ENCODE data around the gene ZDHHC14. TPM values are rescaled to one million over a fixed set of nuclear protein-coding genes. Genes with fewer than 3 reads are reported as not detected.

Gene ZDHHC14
- total RNA-seq, 4 donors from 2014 or later, result 9.1 to 20.6 (median 12.5) TPM

DNA sequence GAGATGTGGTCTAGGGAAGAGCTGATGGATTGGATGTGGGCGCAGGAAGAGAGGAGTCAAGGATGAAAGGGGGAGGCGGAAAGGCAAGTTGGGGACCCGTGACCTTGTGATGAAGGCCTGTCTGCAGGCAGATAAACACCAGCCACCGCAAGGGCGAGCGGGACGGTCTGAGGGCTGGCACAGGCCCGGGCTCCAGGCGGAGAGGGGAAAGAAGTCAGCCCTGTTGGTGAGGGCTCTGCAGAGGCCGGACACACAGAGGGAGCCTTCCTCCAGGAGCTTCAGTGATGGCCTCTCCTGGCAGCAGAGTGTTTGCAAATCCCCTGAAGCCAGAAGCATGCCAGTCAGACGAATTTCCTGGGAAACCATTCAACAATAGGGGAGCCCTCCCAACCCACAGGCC lies 112.2 kb downstream of the ZDHHC14 start:
- Histone ChIP-seq H3K27ac (no peak overlapping the region), H3K4me1 (no peaks in the 10 kb centered on the region), H3K4me3 (no peak overlapping the region), H3K9me3 (no peaks in the 10 kb centered on the region), H3K27me3 (no peaks in the 10 kb centered on the region), H3K36me3 (no peaks in the 10 kb centered on the region)
- DNase-seq, result no peak
- TF ChIP-seq POLR2A (IDR thresholded peaks at IDR 0.05), result no peak
- TF ChIP-seq, protein P1, sequence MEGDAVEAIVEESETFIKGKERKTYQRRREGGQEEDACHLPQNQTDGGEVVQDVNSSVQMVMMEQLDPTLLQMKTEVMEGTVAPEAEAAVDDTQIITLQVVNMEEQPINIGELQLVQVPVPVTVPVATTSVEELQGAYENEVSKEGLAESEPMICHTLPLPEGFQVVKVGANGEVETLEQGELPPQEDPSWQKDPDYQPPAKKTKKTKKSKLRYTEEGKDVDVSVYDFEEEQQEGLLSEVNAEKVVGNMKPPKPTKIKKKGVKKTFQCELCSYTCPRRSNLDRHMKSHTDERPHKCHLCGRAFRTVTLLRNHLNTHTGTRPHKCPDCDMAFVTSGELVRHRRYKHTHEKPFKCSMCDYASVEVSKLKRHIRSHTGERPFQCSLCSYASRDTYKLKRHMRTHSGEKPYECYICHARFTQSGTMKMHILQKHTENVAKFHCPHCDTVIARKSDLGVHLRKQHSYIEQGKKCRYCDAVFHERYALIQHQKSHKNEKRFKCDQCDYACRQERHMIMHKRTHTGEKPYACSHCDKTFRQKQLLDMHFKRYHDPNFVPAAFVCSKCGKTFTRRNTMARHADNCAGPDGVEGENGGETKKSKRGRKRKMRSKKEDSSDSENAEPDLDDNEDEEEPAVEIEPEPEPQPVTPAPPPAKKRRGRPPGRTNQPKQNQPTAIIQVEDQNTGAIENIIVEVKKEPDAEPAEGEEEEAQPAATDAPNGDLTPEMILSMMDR (IDR thresholded peaks at IDR 0.05), result no peak

DNA sequence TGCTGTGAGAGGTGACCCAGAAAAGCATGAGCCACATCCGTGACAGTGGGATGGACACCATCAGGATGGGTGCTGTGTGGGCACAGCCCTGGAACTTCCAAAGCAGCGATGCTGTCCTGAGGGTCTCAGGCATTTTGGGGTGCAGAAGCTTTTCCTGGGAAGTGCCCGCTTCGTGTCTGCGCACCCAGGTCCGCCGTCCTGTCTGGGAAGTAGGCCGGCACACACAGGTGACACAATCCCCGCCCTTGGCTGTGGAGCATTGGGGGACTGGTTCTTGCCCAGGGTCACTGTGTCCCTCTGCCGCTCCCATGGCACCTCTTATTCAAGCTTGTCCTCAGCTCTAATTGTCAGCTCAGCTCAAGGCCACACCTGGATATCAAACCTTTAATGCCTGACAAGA lies 112.6 kb downstream of the ZDHHC14 start:
- Histone ChIP-seq H3K4me3 (no peak overlapping the region), H3K27ac (no peak overlapping the region), H3K36me3 (no peaks in the 10 kb centered on the region), H3K4me1 (no peaks in the 10 kb centered on the region), H3K27me3 (no peaks in the 10 kb centered on the region), H3K9me3 (no peaks in the 10 kb centered on the region)
- TF ChIP-seq, protein P1 (IDR thresholded peaks at IDR 0.05), result no peak
- no peak for TF ChIP-seq POLR2A (IDR thresholded peaks at IDR 0.05)
- no peak for DNase-seq

DNA sequence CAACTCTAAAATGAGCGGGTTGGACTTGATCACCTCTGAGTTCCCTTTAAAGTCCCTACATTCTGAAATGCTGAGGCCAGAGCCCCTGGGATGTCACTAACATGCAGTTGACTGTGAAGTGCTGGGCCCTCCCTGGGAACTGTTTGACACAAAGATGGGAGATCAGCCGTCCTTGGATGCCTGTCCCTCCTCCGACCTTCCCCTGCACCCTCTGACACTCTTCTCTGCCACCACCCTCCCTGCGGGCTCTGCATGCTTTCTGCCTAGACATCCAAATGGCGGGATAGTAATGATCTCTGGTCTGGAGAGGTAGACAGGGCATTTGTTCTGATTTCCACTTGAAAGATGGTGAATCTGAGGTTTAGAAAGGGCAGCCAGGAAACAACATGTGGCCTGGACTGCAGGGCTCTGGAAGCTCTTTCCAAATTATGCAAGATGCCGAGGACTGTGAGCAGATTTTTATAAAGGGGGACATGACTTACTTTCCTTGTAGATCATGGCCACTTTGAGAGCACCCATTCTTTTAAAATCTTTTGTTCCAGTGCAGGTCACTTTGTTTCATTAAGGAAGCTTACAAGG lies 113.2 kb downstream of the ZDHHC14 start:
- Histone ChIP-seq H3K9me3 (no peaks in the 10 kb centered on the region), H3K4me3 (no peak overlapping the region), H3K27me3 (no peaks in the 10 kb centered on the region), H3K36me3 (no peaks in the 10 kb centered on the region), H3K27ac (no peak overlapping the region), H3K4me1 (no peaks in the 10 kb centered on the region)
- no peak for DNase-seq
- TF ChIP-seq POLR2A (IDR thresholded peaks at IDR 0.05), result no peak
- TF ChIP-seq, protein P1 (IDR thresholded peaks at IDR 0.05), result no peak

GRCh38 chr6:157496534-157497095 lies 115.6 kb downstream of the ZDHHC14 start:
- no peaks in the 10 kb centered on the region for H3K4me1 ChIP-seq
- no peak for TF ChIP-seq POLR2A (IDR thresholded peaks at IDR 0.05)
- TF ChIP-seq, protein P1 (IDR thresholded peaks at IDR 0.05), result no peak

DNA sequence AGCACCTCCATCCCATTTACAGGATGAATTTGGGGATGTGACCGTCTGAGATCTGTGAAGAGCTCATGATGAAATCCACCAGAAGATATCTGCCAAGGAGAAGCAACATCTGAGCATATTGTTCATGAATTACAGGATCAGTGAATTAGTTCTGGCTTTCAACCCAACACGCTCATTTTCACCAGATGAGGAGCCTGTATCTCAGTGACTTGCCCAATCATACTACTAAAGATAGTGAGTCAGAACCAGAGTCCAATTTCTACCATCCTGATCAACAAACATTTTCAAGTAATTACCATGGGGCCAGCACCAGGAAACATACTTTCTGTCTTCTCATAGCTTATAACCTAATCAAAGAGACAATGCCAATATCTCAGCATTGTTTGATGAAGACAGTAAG lies 116.6 kb downstream of the ZDHHC14 start:
- Histone ChIP-seq H3K4me3 (no peak overlapping the region), H3K27me3 (no peaks in the 10 kb centered on the region), H3K36me3 (no peaks in the 10 kb centered on the region), H3K9me3 (no peaks in the 10 kb centered on the region), H3K27ac (no peak overlapping the region), H3K4me1 (no peaks in the 10 kb centered on the region)
- TF ChIP-seq, protein P1 (IDR thresholded peaks at IDR 0.05), result no peak
- TF ChIP-seq POLR2A (IDR thresholded peaks at IDR 0.05), result no peak
- DNase-seq, result no peak

More at GRCh38 chr6:157496534-157497095, 115.6 kb downstream of the ZDHHC14 start:
- DNase-seq, result no peak
- no peaks in the 10 kb centered on the region for H3K27me3 ChIP-seq
- no peaks in the 10 kb centered on the region for H3K9me3 ChIP-seq
- no peaks in the 10 kb centered on the region for H3K36me3 ChIP-seq
- H3K27ac ChIP-seq, result no peak overlapping the region
- no peak overlapping the region for H3K4me3 ChIP-seq

All from Peyer's patch (tissue), 4 donors.